NCI-H1048 (cell line): ENCODE results near the gene SBK2.
"Not testable (repeated sequence)": the region's sequence is repeated elsewhere in the genome, so short reads cannot be mapped to it uniquely, and the experiment has no call there.

ENCODE experiments used
- DNase-seq: peaks from one replicate; lab custom pipeline; 2025; lab: John Stamatoyannopoulos, UW

The SBK2 gene

GRCh38 chr19:55502197-55502952, 34.6 kb downstream of the SBK2 start:
- DNase-seq = no peak

GRCh38 chr19:55500368-55500952, 36.5 kb downstream of the SBK2 start:
- DNase-seq = no peak

GRCh38 chr19:55498246-55498840, 38.6 kb downstream of the SBK2 start:
- DNase-seq = no peak

- DNase-seq = no peak
Measured at GRCh38 chr19:55497763-55498162, 39.2 kb downstream of the SBK2 start.

GRCh38 chr19:55496820-55497219, 40.1 kb downstream of the SBK2 start:
- not testable (repeated sequence) for DNase-seq

- DNase-seq = no peak
Measured at GRCh38 chr19:55495646-55496349, 41.1 kb downstream of the SBK2 start.

GRCh38 chr19:55494172-55494761, 42.7 kb downstream of the SBK2 start:
- DNase-seq = no peak

GRCh38 chr19:55493645-55494171, 43.2 kb downstream of the SBK2 start:
- no peak for DNase-seq

GRCh38 chr19:55493052-55493644, 43.8 kb downstream of the SBK2 start:
- DNase-seq = no peak

GRCh38 chr19:55492362-55492944, 44.5 kb downstream of the SBK2 start:
- no peak for DNase-seq

GRCh38 chr19:55491546-55492360, 45.2 kb downstream of the SBK2 start:
- DNase-seq = no peak

- no peak for DNase-seq
Measured at GRCh38 chr19:55490478-55491432, 46.2 kb downstream of the SBK2 start.

GRCh38 chr19:55489711-55490477, 47.0 kb downstream of the SBK2 start:
- DNase-seq = no peak

GRCh38 chr19:55488986-55489710, 47.8 kb downstream of the SBK2 start:
- DNase-seq = no peak

- no peak for DNase-seq
Measured at GRCh38 chr19:55487924-55488687, 48.8 kb downstream of the SBK2 start, which contains the start of gene SSC5D. Gene SSC5D, plus strand, starts transcription at chr19:55488436. Its CDS starts 154 bp downstream, at chr19:55488590.

GRCh38 chr19:55486971-55487923, 49.7 kb downstream of the SBK2 start:
- DNase-seq = no peak
